Lower leg skin (tissue), 4 donors: ENCODE measurements around the gene SLC38A10. TPM values are rescaled to one million over a fixed set of nuclear protein-coding genes. Genes with fewer than 3 reads are reported as not detected.

Experiments used
- DNase-seq, 2 donors: peaks; one replicate each; pipeline ENCODE4 v3.0.0-alpha.2; 2019; ENCODE audit warnings: low spot score in 2 of 2
- H3K4me3 ChIP-seq: fragments of 200-600 bp; sonication (generic); 2 replicates; pipeline ENCODE4 v1.5.1; 2017; ENCODE audit warnings: mild to moderate bottlenecking, low read depth; ENCODE audit not compliant: poor library complexity, severe bottlenecking
- CTCF ChIP-seq, 3 donors: fragments of 450-650 bp; IDR thresholded peaks; one replicate each; pipeline ENCODE4 v1.5.1; 2016; ENCODE audit warnings: antibody characterized with exemption in 3 of 3, mild to moderate bottlenecking in 3 of 3, moderate library complexity in 2 of 3
- POLR2A ChIP-seq, 2 donors: fragments of 450-650 bp; IDR thresholded peaks; one replicate each; pipeline ENCODE4 v1.6.1; 2016 to 2017; ENCODE audit warnings: antibody characterized with exemption in 2 of 2, mild to moderate bottlenecking in 1 of 2, moderate library complexity in 1 of 2
- WGBS, 2 donors: methylation state at CpG; one replicate each; pipeline ENCODE4 v1.1.5; 2018; 5-methylcytosine and 5-hydroxymethylcytosine counted together
- intact Hi-C: fragments of 100-400 bp; cut with DNase I; formaldehyde crosslinking; loops from one replicate; pipeline ENCODE4 v1.15.0; 2023; ENCODE audit warnings: low total_unique reads
- total RNA-seq, 4 donors: library from RNA; depleted of rRNA; stranded (reverse); fragments of >200 nt; gene quantifications; one replicate each; pipeline ENCODE4 v1.1.0, GENCODE V29; 2016

Gene SLC38A10
- total RNA-seq, 4 donors from 2014 or later = 47.5 to 100 (median 73.3) TPM

DNA sequence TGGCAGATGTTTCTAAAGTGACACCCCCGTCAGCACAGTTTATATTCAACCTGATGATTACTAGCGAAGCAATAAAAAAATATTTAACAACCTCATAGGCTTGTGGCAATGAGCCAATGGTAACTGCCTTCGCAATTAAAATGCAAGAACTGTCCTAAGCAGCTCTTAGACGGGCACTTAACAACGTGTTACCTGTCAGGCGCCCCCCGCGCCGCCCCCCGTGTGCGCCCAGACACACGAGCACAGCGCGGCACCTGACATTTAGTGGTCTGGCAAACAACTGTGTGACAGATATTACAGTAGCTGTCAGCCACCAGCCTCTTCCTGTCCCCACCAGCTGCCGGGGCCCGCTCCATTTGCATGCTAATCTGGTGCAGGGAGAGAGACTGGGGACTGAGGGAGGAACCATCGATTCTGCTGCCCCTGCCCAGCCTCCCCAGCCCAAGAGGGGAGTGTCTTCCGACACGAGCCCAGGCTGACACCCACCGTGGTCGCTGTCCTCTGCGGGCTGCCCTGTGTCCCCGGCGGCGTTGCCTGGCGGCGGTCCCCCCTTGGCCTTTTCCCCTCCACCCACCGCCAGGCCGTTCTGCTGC, 43.3 kb downstream of the SLC38A10 start:
- H3K4me3 ChIP-seq = no peak overlapping the region
- TF ChIP-seq CTCF (IDR thresholded peaks at IDR 0.05) = no peak
- no peak for TF ChIP-seq POLR2A (IDR thresholded peaks at IDR 0.05)
- DNase-seq = no peak
- intact Hi-C loops = loop anchor here (2.0 to 10.0 kb wide), 2 partner anchors 233 to 353 kb away; no protein-coding TSS in a partner anchor
- WGBS, 2 donors = 67 to 74% methylated on average over 29 of the region's 29 CpGs

DNA sequence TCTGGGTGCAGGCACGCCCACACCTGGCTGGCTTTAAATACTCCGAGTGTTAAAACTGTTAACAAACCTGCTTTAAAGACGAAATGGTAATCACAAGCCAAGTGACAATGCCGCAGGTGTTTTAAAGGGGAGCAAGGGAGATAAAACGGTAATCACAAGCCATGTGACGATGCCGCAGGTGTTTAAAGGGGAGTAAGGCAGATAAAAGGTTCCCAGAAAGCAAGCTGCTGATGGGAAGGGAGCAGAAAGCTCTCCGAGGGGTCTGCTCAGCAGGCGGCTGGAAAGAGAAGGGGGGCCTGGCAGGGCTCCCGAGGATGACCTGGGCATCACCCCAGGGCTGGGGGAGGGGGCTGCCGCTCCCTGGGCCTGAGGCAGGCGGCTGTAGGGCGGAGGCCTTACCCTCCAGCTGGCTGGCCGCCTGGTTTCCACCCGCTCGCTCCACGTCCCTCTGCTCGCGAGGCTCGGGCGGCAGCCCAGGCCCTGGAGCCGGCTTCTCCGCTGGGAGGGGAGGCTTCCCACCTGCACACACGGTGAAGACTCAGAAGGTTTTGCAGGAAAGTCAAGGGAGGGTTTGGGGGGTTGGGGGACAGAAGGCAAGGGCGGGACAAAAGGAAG, 43.9 kb downstream of the SLC38A10 start:
- TF ChIP-seq POLR2A (IDR thresholded peaks at IDR 0.05) = no peak
- TF ChIP-seq CTCF (IDR thresholded peaks at IDR 0.05) = no peak
- intact Hi-C loops = loop anchor here (10.0 kb wide), 1 partner anchor 354 kb away; no protein-coding TSS in a partner anchor
- 50 to 59% methylated on average over 25 of the region's 25 CpGs for WGBS, 2 donors
- no peak overlapping the region for H3K4me3 ChIP-seq
- DNase-seq = no peak

- 62 to 72% methylated on average over 20 to 31 of the region's 31 CpGs for WGBS, 2 donors
Observed at GRCh38 chr17:81250286-81251093, 44.6 kb downstream of the SLC38A10 start.

GRCh38 chr17:81249223-81250040, 45.7 kb downstream of the SLC38A10 start:
- WGBS, 2 donors = 91 to 94% methylated on average over 10 to 15 of the region's 15 CpGs
- H3K4me3 ChIP-seq = no peak overlapping the region
- DNase-seq = no peak
- TF ChIP-seq CTCF (IDR thresholded peaks at IDR 0.05) = no peak
- no peak for TF ChIP-seq POLR2A (IDR thresholded peaks at IDR 0.05)
- intact Hi-C loops = loop anchor here (10.0 kb wide), 1 partner anchor 355 kb away; no protein-coding TSS in a partner anchor

More at GRCh38 chr17:81250286-81251093, 44.6 kb downstream of the SLC38A10 start:
- H3K4me3 ChIP-seq = no peak overlapping the region
- intact Hi-C loops = loop anchor here (10.0 kb wide), 1 partner anchor 354 kb away; no protein-coding TSS in a partner anchor
- no peak for DNase-seq
- TF ChIP-seq CTCF (IDR thresholded peaks at IDR 0.05) (no peak), POLR2A (IDR thresholded peaks at IDR 0.05) (no peak)

- WGBS, 2 donors = 82 to 85% methylated on average over 15 of the region's 16 CpGs
- TF ChIP-seq POLR2A (IDR thresholded peaks at IDR 0.05) (no peak), CTCF (IDR thresholded peaks at IDR 0.05) (no peak)
- DNase-seq = no peak
- H3K4me3 ChIP-seq = no peak overlapping the region
- intact Hi-C loops = no loop called here
Observed at GRCh38 chr17:81248649-81249048, 46.5 kb downstream of the SLC38A10 start.
